GM19193 (cell line): ENCODE measurements around the gene NCS1.

Source experiments
- POLR2A ChIP-seq: IDR thresholded peaks from 4 replicates; pipeline ENCODE4 v1.6.1; 2011; ENCODE audit not compliant: insufficient read depth, insufficient read length; ENCODE audit errors: extremely low read depth

The NCS1 gene

GRCh38 chr9:130208600-130209347, 36.6 kb downstream of the NCS1 start:
- no peak for TF ChIP-seq POLR2A

GRCh38 chr9:130209422-130209821, 37.2 kb downstream of the NCS1 start:
- no peak for TF ChIP-seq POLR2A

GRCh38 chr9:130211548-130212226, 39.5 kb downstream of the NCS1 start:
- no peak for TF ChIP-seq POLR2A

- TF ChIP-seq POLR2A = no peak
These were observed 40.5 kb downstream of the NCS1 start for GRCh38 chr9:130212543-130213297.

- no peak for TF ChIP-seq POLR2A
These were observed 41.9 kb downstream of the NCS1 start for GRCh38 chr9:130213911-130214761.

- no peak for TF ChIP-seq POLR2A
These were observed 42.7 kb downstream of the NCS1 start for GRCh38 chr9:130214776-130215340.

- TF ChIP-seq POLR2A = no peak
These were observed 43.3 kb downstream of the NCS1 start for GRCh38 chr9:130215341-130216119.

- TF ChIP-seq POLR2A = no peak
These were observed 45.6 kb downstream of the NCS1 start for GRCh38 chr9:130217838-130218237.

GRCh38 chr9:130219661-130220096, 47.5 kb downstream of the NCS1 start:
- no peak for TF ChIP-seq POLR2A

- TF ChIP-seq POLR2A = no peak
These were observed 48.1 kb downstream of the NCS1 start for GRCh38 chr9:130220352-130220751.

- TF ChIP-seq POLR2A = no peak
These were observed 50.6 kb downstream of the NCS1 start for GRCh38 chr9:130222833-130223232.

- no peak for TF ChIP-seq POLR2A
These were observed 52.9 kb downstream of the NCS1 start for GRCh38 chr9:130225071-130225470.

GRCh38 chr9:130225586-130225985, 53.4 kb downstream of the NCS1 start:
- TF ChIP-seq POLR2A = no peak
